PFSK-1 (cell line): ENCODE results near the gene GPR107.

Source experiments
- FOXP2 ChIP-seq: optimal IDR thresholded peaks from 2 replicates; pipeline ENCODE3; 2011; ENCODE audit warnings: borderline replicate concordance, control low read depth, inconsistent platforms; ENCODE audit not compliant: insufficient read depth; ENCODE audit errors: extremely low read length, extremely low read depth
- POLR2AphosphoS5 ChIP-seq: IDR thresholded peaks from 2 replicates; pipeline ENCODE4 v1.6.1; 2012; ENCODE audit warnings: low read depth, mild to moderate bottlenecking, control low read depth, low read length, moderate library complexity
- REST ChIP-seq, 2 experiments: IDR thresholded peaks; 2 replicates each; pipeline versions ENCODE4 v1.6.1 to v1.8.0; 2011 to 2012; ENCODE audit warnings: low read depth in 2 of 2, low read length in 2 of 2, control low read depth in 1 of 2, inconsistent platforms in 1 of 2, mild to moderate bottlenecking in 1 of 2, moderate library complexity in 1 of 2; ENCODE audit not compliant: insufficient read depth in 1 of 2
- SIN3A ChIP-seq: IDR thresholded peaks from 2 replicates; pipeline ENCODE4 v1.6.1; 2012; ENCODE audit warnings: mild to moderate bottlenecking, low read length, moderate library complexity, borderline replicate concordance; ENCODE audit not compliant: insufficient read depth
- TAF1 ChIP-seq: IDR thresholded peaks from 2 replicates; pipeline ENCODE4 v1.6.1; 2012; ENCODE audit warnings: low read length, control low read depth, borderline replicate concordance; ENCODE audit not compliant: insufficient read depth

DNA sequence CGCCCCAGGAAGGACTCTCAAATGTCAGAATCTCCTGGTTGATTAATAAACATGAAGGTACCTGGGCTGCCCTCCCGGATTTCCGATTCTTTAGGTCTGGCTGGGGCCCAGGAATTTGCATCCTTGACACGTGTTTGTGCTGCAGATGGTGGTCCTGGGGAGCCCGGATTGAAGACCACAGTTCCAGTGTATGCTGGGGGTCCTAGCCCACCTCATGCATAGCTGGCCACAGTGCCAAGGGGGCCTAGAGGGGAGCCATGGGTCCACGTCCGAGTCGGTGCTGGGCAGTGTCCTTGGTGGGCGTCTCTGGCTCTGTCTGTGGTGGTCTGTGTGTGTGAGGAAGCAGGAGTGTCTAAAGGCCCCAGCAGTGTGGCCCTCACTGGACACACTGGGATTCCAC is 121.6 kb downstream of the GPR107 start:
- TF ChIP-seq TAF1 (no peak), POLR2AphosphoS5 (no peak), REST (IDR thresholded peaks at IDR 0.05; ENCODE audit: insufficient read depth in 1 of 2, low read depth in 2 of 2, low read length in 2 of 2) (no peak), FOXP2 (no peak), SIN3A (no peak)
